Testis (tissue), 3 donors: Measurements from ENCODE around the gene NAA80. TPM values are rescaled to one million over a fixed set of nuclear protein-coding genes. Genes with fewer than 3 reads are reported as not detected.
A peak's percentile ranks its signal among the peaks of the same experiment; 100 is the strongest.

ENCODE experiments used
- DNase-seq: peaks from one replicate; pipeline ENCODE4 v3.0.0-alpha.2; 2019
- H3K27ac ChIP-seq, 2 donors: fragments of 200-600 bp; sonication (generic); one replicate each; pipeline ENCODE4 v1.5.1; 2019
- H3K27me3 ChIP-seq: fragments of 200-600 bp; sonication (generic); one replicate; pipeline ENCODE4 v1.5.1; 2019
- H3K36me3 ChIP-seq: fragments of 200-600 bp; sonication (generic); one replicate; pipeline ENCODE4 v1.5.1; 2017; ENCODE audit warnings: low read depth; ENCODE audit errors: missing control alignments
- H3K4me1 ChIP-seq: fragments of 200-600 bp; sonication (generic); one replicate; pipeline ENCODE4 v1.5.1; 2019
- H3K4me3 ChIP-seq, 2 donors: fragments of 200-600 bp; sonication (generic); one replicate each; pipeline ENCODE4 v1.5.1; 2017 to 2019
- H3K9me3 ChIP-seq: fragments of 200-600 bp; sonication (generic); one replicate; pipeline ENCODE4 v1.5.1; 2017
- CTCF ChIP-seq, 3 experiments: fragments of 450-650 bp in 2 of 3; fragments of 200-600 bp in 1 of 3; sonication (generic) in 1 of 3; IDR thresholded peaks; one replicate each; pipeline ENCODE4 v1.5.1; 2016 to 2019; ENCODE audit warnings: antibody characterized with exemption in 3 of 3, mild to moderate bottlenecking in 2 of 3, moderate library complexity in 1 of 3
- POLR2A ChIP-seq: fragments of 450-650 bp; IDR thresholded peaks from one replicate; pipeline ENCODE4 v1.6.1; 2017; ENCODE audit warnings: antibody characterized with exemption, mild to moderate bottlenecking, moderate library complexity
- WGBS, 2 donors: methylation state at CpG; one replicate each; pipeline ENCODE4 v1.1.5; 2018; 5-methylcytosine and 5-hydroxymethylcytosine counted together
- intact Hi-C: fragments of 100-400 bp; cut with DNase I; formaldehyde crosslinking; loops from one replicate; pipeline ENCODE4 v1.15.1; 2023; ENCODE audit warnings: low total_unique reads
- polyA plus RNA-seq: library from polyadenylated mRNA; stranded (reverse); fragments of 350-450 nt; fragmentation: Illumina TruSeq; extraction: RNeasy Lipid Tissue Mini Kit (QIAGEN cat#74804); gene quantifications from one replicate; pipeline ENCODE4 v1.2.3, GENCODE V29; 2014; ENCODE audit warnings: low read depth, low replicate concordance; ENCODE audit not compliant: insufficient read depth
- total RNA-seq, 2 donors: library from RNA; depleted of rRNA; stranded (reverse); fragments of >200 nt; gene quantifications; one replicate each; pipeline ENCODE4 v1.2.3, GENCODE V29; 2016

NAA80 gene
- total and polyA plus RNA-seq, 3 donors from 2014 or later, result 37.9 to 79.4 (median 72.4) TPM

- H3K36me3 ChIP-seq, result no peaks in the 10 kb centered on the region
- H3K27ac ChIP-seq, result peak overlapping the region; percentile 71 to 72
- DNase-seq, result no peak
- H3K9me3 ChIP-seq, result no peaks in the 10 kb centered on the region
- H3K27me3 ChIP-seq, result no peaks in the 10 kb centered on the region
- intact Hi-C loops, result no loop called here
- WGBS, 2 donors, result 76 to 82% methylated on average over 6 of the region's 6 CpGs
- no peak overlapping the region for H3K4me3 ChIP-seq
- TF ChIP-seq POLR2A (no peak), CTCF (IDR thresholded peaks at IDR 0.05) (no peak)
- H3K4me1 ChIP-seq, result peaks cover 64% of the 10 kb centered on the region
These were observed 33.2 kb downstream of the NAA80 start for GRCh38 chr3:50266017-50266416.

GRCh38 chr3:50265571-50265970 is 33.6 kb downstream of the NAA80 start:
- Histone ChIP-seq H3K36me3 (no peaks in the 10 kb centered on the region), H3K4me1 (peaks cover 68% of the 10 kb centered on the region), H3K4me3 (no peak overlapping the region), H3K27ac (peak overlapping the region; percentile 71 to 72), H3K9me3 (no peaks in the 10 kb centered on the region), H3K27me3 (no peaks in the 10 kb centered on the region)
- no peak for DNase-seq
- intact Hi-C loops, result no loop called here
- TF ChIP-seq POLR2A (no peak), CTCF (IDR thresholded peaks at IDR 0.05) (no peak)
- WGBS, 2 donors, result 29 to 100% methylated on average over 1 of the region's 1 CpG

GRCh38 chr3:50264964-50265485 is 34.2 kb downstream of the NAA80 start:
- 67 to 68% methylated on average over 4 to 7 of the region's 7 CpGs for WGBS, 2 donors
- Histone ChIP-seq H3K36me3 (no peaks in the 10 kb centered on the region), H3K4me1 (peaks cover 69% of the 10 kb centered on the region), H3K27me3 (no peaks in the 10 kb centered on the region), H3K27ac (peak overlapping the region; percentile 71 to 72), H3K9me3 (no peaks in the 10 kb centered on the region), H3K4me3 (no peak overlapping the region)
- DNase-seq, result no peak
- TF ChIP-seq CTCF (IDR thresholded peaks at IDR 0.05) (no peak), POLR2A (no peak)
- intact Hi-C loops, result no loop called here

- Histone ChIP-seq H3K4me3 (no peak overlapping the region), H3K27ac (peak overlapping the region; percentile 71 to 72), H3K36me3 (no peaks in the 10 kb centered on the region), H3K27me3 (no peaks in the 10 kb centered on the region), H3K9me3 (no peaks in the 10 kb centered on the region), H3K4me1 (peaks cover 70% of the 10 kb centered on the region)
- intact Hi-C loops, result no loop called here
- DNase-seq, result peak; percentile 74
- no peak for TF ChIP-seq CTCF (IDR thresholded peaks at IDR 0.05)
- TF ChIP-seq POLR2A, result no peak
- 34 to 50% methylated on average over 7 of the region's 7 CpGs for WGBS, 2 donors
These were observed 34.7 kb downstream of the NAA80 start for GRCh38 chr3:50264383-50264963.
